Activated CD4-positive, alpha-beta T cell treated with anti-CD3 and anti-CD28 coated beads, Interleukin-10, Interleukin-2, amounts not matched to agents 100 ng/mL and 50 ng/mL, durations not matched to agents 16 hours and 8 hours (primary cell): ENCODE results near the gene LRRC75B.
A peak's percentile ranks its signal among the peaks of the same experiment; 100 is the strongest.

ENCODE experiments used
- DNase-seq: peaks from one replicate; pipeline ENCODE4 v3.0.0-alpha.2; 2020

The LRRC75B gene

GRCh38 chr22:24584871-24585411 lies 7.9 kb downstream of the LRRC75B start:
- no peak for DNase-seq

DNA sequence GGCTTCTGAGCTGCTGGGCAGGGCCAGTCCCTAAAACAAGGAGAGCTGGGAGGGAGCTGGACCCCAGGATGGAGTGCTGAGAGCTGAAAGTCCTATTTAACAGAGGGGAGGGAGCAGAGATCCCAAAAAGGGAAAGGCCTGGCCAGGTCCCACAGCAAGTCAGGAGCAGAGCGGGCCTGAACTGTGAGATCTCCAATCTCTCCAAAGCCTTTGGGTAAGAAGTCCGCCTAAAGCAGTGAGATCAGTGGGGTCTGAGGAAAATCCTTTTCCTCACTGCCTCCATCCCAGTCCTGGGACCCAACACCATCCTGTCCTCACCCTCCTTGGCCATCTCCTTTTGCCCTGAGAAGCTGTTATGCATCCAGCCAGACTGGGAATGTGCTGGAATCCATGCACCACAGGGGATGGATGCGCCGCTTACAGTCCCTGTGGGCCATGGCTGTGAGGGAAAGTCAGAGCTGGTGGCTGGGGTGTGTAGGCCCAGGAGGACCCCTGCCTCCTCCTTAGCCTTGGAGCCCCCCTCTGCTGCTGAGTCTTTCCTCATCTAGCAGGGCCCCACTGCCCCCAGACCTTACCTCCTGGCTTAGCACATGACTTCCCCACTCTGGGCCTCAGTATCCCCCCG lies 8.6 kb downstream of the LRRC75B start:
- DNase-seq: no peak

DNA sequence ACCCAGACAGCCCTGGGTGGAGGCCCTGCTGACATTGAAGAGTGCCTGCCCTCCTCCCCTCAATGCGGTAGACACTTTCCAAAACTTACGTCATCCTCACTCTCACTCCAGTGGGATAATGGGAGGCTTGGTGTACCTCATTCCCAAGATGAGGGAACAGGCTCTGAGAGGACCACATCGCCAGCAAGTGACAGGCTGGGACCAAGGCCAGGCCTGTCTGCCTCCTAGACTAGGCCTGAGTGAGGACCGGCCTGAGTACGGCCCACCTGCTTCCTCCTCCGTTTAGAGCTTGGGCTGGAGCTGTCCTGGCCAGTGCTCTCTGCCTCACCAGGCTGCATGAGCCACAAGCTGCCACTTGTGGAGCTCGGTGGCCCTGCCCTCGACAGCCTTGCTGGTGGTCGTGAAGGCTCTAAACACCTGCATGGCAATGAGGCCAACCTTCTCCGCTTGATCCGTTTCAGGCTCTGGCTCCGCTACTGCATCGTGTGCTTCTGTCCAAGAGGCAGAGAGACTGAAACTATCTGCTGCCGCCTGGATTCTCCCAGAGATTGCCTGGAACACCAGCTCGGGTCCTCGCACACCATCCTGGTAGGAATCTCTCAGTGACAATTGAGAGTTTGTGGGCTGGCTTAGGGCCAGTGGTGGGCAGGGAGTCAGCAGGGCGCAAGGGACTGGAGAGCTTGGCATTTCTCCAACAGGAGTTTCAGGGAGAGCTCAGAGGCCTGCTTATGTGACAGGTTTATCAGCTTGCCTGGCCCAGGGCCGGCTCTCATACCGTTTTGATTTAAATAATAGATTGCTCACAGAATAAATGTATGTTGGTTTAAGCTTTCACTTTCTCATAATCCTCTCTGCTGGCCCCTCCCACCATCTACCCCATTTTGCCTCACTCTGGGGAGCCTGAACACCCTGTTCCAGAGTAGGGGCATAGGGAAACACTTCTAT lies 9.4 kb downstream of the LRRC75B start:
- no peak for DNase-seq

DNA sequence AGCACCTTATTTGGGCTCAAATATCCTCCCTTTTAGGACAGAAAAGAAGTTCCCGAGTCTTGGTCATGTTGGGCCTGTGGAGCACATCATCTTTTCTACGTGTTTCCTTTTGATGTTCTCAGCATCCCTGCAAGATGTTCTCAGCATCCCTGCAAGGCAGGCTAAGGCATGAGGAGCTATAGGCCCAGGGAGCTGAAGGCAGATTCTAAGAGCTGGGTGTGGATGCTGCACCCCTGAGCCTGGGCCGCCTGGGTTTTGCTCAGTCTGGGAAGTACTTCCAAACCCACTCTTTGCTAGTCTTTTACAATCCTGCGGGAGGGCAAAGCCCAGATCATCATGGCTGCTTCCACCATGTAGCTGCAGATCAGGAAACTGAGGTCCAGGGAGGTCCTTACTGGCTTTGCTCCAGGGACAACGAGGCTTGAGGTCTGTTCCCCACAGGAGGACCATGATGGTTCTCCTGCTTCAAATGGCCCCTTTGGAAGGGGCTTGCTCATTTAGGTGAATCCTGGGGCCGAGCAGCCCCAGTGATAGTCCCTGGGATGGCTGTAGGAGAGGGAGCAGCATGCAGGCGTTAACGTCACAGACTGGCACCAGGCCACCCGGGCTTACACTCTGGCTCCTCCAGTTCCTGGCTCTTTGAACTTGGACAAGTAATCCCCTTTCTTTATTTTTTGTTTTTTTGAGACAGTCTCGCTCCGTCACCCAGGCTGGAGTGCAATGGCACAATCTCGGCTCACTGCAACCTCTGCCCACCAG lies 10.6 kb downstream of the LRRC75B start:
- DNase-seq: no peak

GRCh38 chr22:24580276-24580675 lies 12.6 kb downstream of the LRRC75B start:
- DNase-seq: no peak

- DNase-seq: no peak
These were observed 13.6 kb downstream of the LRRC75B start for GRCh38 chr22:24579258-24579601.

DNA sequence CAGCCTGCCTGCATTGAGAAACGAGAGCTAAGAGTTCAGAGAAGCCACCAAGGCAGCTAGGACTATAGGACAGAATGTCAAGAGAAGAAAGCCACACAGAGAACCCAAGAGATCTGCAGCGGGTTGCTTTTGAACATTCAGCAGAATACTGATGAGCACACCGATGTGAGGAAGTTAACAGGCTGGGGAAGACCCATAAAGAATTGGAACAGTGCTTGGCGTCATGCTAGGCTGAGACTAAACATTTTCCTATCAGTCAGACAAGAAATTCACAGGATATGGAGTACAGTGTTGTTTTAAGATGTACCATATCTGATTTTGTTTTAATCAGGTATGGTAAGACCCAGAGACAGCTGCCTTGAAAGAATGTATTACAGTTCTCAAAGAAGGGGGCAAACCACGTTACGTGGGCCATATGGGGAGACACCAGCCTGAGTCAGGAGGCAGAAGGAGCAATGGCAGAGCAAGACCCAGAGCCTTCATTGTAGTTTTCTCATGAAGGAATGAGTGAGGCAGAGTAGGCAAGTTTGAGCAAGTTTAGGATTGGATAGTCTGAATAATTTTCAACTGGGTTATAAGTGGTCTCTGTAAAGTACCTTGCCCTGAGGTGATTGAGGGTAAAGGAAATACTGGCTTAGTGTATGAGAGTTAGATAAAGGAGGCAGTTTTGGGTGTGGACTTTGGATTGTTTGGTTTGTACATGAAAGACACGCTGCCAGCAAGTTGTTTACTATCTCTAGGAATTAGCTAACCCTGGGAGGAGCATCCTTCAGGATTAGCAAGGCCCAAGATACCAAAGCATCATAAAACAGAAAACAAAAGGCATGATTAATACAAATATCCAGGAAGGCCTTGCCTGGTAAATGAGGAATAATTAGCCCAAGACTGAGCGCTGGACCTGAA lies 14.3 kb downstream of the LRRC75B start:
- no peak for DNase-seq

- no peak for DNase-seq
These were observed 16.1 kb downstream of the LRRC75B start for GRCh38 chr22:24576778-24577177.

GRCh38 chr22:24571266-24571665 lies 21.6 kb downstream of the LRRC75B start:
- no peak for DNase-seq

- DNase-seq: no peak
These were observed 25.2 kb downstream of the LRRC75B start for GRCh38 chr22:24567668-24568067.

GRCh38 chr22:24566899-24567511 lies 25.9 kb downstream of the LRRC75B start:
- DNase-seq: no peak

- no peak for DNase-seq
These were observed 27.8 kb downstream of the LRRC75B start for GRCh38 chr22:24565077-24565476.

- DNase-seq: no peak
These were observed 28.4 kb downstream of the LRRC75B start for GRCh38 chr22:24564376-24565058.

DNA sequence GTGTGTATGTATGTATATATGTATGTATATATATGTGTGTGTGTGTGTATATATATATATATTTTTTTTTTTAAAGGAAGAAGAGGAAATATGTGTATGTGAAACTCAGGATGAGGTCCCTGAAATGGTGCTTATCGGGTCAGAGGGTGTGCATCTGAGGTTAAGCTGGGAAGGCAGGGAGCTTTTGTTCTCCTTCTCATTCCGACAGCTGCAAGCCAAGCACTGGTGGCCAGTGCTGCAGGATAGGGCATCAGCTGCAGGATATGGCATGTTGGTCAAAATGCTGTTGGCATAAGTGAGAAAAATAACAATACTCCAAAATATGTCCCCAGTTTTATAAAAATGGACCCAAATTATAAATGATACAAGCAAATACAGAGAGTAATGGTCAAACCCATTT lies 29.6 kb downstream of the LRRC75B start:
- no peak for DNase-seq

DNA sequence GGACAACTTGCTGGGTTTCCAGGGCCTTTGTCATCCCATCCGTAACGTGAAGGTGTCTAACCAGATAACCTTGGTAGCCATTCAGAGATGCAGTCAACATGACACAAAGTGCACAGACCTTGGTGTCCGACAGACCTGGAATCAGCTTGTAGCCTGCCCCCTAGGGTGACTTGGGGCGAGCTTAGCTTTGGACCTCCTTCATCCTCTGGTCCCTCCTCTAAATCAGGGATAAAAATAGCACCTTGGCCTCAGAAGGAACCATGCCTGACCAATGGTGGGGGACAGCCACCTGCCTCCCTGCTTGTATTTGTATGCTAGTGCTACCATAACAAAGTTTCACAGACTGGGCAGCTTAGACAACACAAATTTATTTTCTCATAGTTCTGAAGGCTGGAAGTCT lies 33.4 kb downstream of the LRRC75B start:
- DNase-seq: no peak

- DNase-seq: peak; percentile 100
These were observed 37.5 kb downstream of the LRRC75B start, which contains the start of gene SNRPD3 for GRCh38 chr22:24555165-24556039. TSS of gene SNRPD3 (plus strand) at chr22:24555999. CDS start at chr22:24557675, 1,676 bp downstream.

DNA sequence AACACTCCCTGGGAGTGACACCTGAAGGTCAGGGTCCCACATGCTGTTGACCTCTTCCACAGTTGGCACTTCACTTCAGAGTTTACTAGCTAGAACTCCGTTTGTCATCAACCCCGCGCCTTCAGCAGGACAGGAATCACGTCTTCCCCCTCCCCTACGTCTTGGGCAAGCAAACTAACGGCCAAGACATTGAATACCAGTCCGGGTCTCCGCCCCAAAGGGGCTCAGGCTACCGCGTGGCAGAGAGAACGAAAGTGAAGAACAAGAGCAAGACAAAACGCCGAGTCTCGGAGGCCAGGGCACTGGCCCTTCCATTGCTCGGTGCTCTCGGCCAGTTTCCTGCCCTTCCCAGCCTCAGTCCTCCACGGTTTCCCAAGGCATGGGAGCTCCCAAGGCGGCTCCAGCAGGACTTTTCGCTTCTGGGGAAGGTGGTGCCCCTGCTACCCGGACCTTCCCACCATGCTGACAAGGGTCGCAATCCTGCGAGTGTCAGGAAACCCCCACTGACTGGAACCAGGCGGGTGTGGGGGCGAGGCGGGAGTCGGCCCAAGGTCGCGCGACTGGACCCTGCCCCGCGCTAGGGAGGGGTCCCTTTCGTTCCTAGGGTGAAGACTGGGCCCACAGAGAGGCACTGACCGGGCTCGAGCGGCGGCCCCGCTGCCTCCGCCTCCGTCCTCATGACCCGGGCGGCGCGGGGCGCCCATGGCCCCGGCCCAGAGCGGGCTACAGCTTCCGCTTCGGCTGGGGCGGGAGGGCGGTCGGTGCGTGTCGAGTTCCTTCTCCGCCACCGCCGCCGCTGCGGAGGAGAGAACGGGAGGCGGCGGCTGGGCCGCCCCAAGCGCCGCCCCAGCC lies 38.3 kb downstream of the LRRC75B start, which contains the start of gene GUCD1:
Gene GUCD1, minus strand, starts transcription at position 826 of the 852 bp plus-strand sequence. Its CDS starts 147 bp downstream, at position 679.
- DNase-seq: peak; percentile 41

GRCh38 chr22:24553597-24554312 lies 39.1 kb downstream of the LRRC75B start:
- DNase-seq: no peak
